NCI-H1694 treated with DMSO at 0.1 percent for 48 hours (cell line): ENCODE measurements around the gene RRP1.

Source experiments
- DNase-seq: peaks from one replicate; lab custom pipeline; 2025; lab: John Stamatoyannopoulos, UW

The RRP1 gene

GRCh38 chr21:43775795-43776430 lies 13.5 kb upstream of the RRP1 start, which contains the start of gene CSTB:
TSS of gene CSTB (minus strand) at chr21:43776308. CDS start at chr21:43776269, 39 bp downstream.
- no peak for DNase-seq

DNA sequence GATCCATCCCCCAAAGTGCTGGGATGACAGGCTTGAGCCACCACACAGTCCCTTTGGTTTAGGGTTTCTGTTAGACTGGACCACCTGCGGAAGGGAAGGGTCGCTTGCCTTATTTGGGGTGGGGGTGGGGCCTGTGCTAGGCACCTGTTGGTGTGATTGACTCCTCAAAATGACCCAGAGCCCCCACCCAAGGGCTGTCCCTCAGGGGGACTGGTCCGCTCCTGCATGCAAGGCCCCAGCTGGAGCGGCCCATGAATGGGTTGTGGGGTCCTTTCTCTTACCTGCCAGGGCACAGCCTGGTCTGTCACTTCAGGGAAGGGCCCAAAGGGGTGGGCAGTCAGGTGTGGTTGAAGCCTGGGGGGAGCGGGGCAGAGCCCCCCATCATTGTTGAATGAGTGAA lies 11.4 kb upstream of the RRP1 start:
- no peak for DNase-seq

- DNase-seq = no peak
Observed at GRCh38 chr21:43778469-43779335, 10.7 kb upstream of the RRP1 start.

DNA sequence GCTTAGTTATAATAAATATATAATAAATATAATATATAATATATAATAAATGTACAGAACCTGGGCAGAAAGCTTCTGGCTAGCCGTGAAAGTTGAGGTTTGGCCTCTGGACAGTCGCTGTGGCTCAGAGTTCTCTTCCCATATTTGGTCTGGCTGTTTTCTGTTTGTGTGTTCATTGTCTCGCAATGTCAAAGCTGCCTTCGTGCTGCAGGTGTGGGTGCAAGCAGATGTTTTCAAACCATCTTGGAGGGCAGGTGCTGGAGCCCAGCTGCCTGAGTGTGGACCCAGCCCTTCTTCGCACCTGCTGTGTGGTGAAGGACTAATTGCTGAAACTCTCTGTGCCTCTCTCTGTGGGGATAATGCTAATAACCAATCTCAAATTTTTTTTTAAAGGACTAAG lies 9.7 kb upstream of the RRP1 start:
- DNase-seq = no peak

DNA sequence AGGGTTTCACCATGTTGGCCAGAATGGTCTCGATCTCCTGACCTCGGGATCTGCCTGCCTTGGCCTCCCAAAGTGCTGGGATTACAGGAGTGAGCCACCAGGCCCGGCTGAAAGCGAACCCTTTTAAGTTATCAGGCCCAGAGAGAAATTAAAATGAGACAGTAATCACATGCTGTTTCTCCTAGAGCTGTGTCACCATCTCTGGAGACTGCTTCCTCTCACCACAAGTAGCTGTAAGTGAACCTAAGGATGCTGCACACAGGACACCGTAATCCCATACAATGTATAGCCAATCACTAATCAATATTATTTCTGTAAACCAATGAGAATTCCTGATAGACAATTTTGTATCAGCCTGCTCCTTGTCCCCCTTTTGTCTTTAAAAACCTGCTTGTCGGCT lies 7.5 kb upstream of the RRP1 start:
- DNase-seq = no peak

GRCh38 chr21:43782431-43783097 lies 6.8 kb upstream of the RRP1 start:
- DNase-seq = no peak

- DNase-seq = no peak
Observed at GRCh38 chr21:43783098-43783700, 6.2 kb upstream of the RRP1 start.

DNA sequence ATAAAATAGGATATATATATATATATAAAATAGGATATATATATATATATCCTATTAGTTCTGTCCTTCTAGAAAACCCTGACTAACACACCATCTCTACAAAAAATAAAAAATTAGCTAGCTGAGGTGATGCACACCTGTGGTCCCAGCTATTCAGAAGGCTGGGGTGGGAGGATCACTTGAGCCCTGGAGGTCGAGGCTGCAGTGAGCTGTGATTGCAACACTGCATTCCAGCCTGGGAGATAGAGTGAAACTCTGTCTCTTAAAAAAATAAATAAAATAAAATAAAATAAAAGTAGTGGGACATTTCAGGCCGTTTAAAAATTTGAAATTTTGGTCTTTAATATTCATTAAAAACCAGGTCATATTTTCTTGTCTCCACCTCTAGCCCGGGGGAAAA lies 4.2 kb upstream of the RRP1 start:
- DNase-seq = no peak

GRCh38 chr21:43786300-43786806 lies 3.0 kb upstream of the RRP1 start:
- no peak for DNase-seq

DNA sequence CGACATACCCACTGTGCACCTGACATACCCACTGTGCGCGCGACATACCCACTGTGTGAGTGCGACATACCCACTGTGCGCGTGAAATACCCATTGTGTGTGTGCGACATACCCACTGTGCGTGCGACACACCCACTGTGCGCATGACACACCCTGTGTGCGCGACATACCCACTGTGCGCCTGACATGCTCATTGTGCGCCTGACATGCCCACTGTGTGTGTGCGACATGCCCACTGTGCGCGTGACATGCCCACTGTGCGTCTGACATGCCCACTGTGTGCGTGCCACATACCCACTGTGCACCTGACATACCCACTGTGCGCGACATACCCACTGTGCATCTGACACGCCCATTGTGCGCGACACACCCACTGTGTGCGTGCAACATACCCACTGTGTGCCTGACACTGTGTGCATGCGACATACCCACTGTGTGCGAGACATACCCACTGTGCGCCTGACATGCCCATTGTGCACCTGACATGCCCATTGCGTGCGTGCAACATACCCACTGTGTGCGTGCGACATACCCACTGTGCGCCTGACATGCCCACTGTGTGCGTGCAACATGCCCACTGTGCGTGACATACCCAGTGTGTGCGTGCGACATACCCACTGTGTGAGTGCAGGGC lies 2.5 kb upstream of the RRP1 start:
- no peak for DNase-seq

DNA sequence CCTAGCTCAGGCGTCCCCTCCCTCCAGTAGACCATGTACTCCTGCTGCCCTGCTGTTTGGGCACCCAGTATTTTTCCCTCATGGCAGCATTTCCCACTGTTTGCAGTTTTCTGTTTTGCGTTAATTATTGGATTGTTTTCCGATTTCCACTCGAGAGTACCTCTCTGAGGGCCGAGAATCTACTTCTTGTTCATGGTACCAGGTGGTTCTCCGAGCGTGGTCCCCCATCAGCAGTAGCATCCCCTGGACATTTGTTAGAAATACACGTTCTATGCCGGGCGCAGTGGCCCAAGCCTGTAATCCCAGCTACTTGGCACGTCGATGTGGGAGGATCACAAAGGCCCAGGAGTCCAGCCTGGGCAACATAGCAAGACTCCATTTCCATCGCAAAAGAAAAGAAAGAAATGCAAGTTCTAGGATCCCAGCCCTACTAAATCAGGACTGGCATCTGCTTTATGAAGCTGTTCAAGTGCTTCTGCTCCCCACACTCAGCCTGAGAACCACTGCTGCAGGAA lies 690 bp downstream of the RRP1 start:
- no peak for DNase-seq

DNA sequence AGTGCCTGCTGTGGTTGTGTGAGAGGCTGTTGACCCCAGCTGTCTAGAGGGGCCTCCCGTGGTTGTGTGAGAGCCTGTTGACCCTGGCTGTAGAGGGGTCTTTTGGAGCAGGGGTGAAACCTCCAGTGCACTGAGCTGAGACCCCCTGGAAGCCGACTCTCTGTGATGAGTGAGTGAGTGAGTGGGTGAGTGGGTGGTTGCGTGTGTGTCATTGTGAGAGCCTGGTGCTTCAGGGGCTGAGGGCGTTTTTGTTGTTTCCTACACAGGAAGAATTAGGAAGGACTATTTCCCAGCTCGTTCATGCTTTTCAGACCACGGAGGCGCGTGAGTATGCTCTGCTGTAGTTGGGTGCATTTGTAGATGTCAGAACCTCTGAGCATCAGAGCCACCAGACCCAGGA lies 3.0 kb downstream of the RRP1 start:
- DNase-seq = no peak

GRCh38 chr21:43793243-43793642 lies 3.9 kb downstream of the RRP1 start:
- DNase-seq = no peak

DNA sequence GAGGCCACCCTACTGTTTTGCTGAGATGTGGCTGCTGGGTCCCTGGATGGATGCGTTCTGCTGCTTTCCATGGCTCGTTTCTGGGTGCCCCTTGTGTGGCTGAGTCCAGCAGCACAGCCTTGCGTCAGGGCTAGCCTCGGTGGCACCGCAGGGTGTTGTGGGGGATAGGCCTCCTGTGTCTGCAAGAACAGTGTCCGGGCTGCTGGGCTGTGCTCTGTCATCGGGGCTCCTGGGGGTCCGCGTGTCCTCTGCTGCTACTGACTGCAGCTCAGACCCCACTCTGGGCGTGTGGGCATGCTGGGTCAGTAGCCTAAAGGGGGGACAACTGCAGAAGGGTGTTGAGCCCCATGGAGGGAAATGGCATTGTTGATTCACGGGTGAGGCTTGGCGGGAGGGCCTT lies 4.9 kb downstream of the RRP1 start:
- DNase-seq = no peak

GRCh38 chr21:43794857-43795256 lies 5.5 kb downstream of the RRP1 start:
- no peak for DNase-seq

DNA sequence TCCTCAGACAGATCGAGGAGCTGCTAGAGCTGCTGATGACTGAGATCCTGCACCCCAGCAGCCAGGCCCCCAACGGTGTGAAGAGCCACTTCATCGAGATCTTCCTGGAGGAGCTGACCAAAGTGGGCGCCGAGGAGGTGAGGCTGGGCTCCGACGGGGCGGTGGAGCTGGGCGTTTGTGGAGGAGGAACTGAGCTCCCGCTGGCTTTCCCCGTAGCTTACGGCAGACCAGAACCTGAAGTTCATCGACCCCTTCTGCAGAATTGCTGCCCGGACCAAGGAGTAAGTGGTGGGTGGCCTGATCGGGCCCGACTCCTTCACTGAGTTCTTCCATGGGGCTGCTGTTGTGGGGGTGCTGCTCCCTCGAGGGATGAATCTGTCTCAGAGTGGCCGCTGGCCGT lies 8.0 kb downstream of the RRP1 start:
- DNase-seq = no peak

- DNase-seq = no peak
Observed at GRCh38 chr21:43797925-43798715, 8.7 kb downstream of the RRP1 start.

DNA sequence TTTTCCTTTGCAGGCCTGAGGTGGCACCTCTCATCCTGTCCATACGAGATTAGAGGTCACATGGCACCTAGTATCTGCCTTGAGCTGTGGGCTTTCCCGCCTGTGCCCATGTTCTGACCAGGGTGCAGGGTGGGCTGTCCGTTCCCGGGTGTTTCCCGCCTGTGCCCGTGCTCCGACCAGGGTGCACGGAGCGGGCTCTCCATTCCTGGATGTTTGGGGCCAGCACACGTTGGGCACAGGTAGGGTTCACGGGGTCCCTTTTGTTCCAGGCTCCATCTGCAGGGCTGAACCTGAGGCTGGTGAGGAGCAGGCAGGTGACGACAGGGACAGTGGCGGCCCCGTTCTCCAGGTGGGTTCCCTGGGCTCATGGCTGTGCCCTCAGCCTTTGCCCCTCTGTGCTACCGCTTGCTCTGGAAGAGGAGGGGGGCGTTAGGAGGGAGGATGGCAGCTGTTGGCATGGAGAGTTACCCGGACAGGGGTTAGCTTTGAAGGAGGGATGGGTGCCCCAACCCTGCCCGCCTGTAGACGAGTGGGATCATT lies 10.0 kb downstream of the RRP1 start:
- DNase-seq = no peak

GRCh38 chr21:43800124-43800523 lies 10.7 kb downstream of the RRP1 start:
- no peak for DNase-seq

DNA sequence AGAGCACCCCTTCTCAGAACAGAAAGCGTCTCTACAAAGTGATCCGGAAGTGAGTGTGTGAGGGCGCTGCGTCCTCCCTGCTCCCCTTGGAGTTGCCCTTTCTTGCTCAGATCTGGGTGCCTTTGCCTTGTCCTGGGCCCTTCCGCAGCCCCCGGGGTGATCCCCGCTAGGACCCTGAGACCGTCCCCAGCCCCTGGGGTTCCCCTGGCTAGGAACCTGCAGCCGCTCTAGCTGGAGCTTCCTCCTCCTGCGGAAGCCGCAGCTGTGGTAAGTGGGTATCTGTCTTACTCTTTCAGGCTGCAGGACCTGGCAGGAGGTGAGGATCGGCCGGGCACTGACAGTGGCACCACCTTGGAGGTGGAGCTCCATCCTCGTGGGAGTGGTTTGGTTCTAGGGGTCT lies 11.2 kb downstream of the RRP1 start:
- no peak for DNase-seq
